ENCODE measurements around the gene SLC4A5. TPM values are rescaled to one million over a fixed set of nuclear protein-coding genes. Genes with fewer than 3 reads are reported as not detected.

The SLC4A5 gene
- total RNA-seq, 1 experiment from 2014 or later, result not detected

GRCh38 chr2:74239346-74239745 lies 103.9 kb downstream of the SLC4A5 start:
- Histone ChIP-seq H3K4me2 (no peak overlapping the region), H2AFZ (no peak overlapping the region), H3F3A (ENCODE audit: insufficient read depth, low read depth) (no peaks in the 10 kb centered on the region; the same call in none of the 2 replicates), H3K27me3 (ENCODE audit: insufficient read depth, low read depth) (no peaks in the 10 kb centered on the region), H3K79me2 (ENCODE audit: low read depth) (no peaks in the 10 kb centered on the region), H3K4me1 (replicated peaks; ENCODE audit: insufficient read depth) (peaks cover 7% of the 10 kb centered on the region; the same call in 1 of the 2 replicates), H3K9me3 (ENCODE audit: insufficient read depth, low read depth) (0 out of 2 replicates have a peak, but pooled peaks cover 7% of the 10 kb centered on the region), H4K20me1 (ENCODE audit: insufficient read depth) (no peaks in the 10 kb centered on the region), H3K27ac (no peak overlapping the region), H3K9me2 (ENCODE audit: insufficient read depth) (no peaks in the 10 kb centered on the region), H3K4me3 (no peak overlapping the region), H3K36me3 (ENCODE audit: low read depth) (no peaks in the 10 kb centered on the region)
- CTCF ChIA-PET, result no interaction called here
- intact Hi-C loops (cut with micrococcal nuclease; ENCODE audit: unreplicated experiment), result no loop called here
- POLR2A ChIA-PET (ENCODE audit: unreplicated experiment), result interaction anchor here (0.6 kb wide), 1 partner anchor 34 kb away, joined by 5 read pairs; no protein-coding TSS in a partner anchor
- DNase-seq, result no peak
- BruUV-seq (replicated peaks), result no TSS peak
- TF ChIP-seq CTCF (conservative IDR thresholded peaks at IDR 0.05), result no peak
- TF ChIP-seq EZH2 (IDR thresholded peaks at IDR 0.05; ENCODE audit: low read depth), result no peak

GRCh38 chr2:74238879-74239278 lies 104.3 kb downstream of the SLC4A5 start:
- DNase-seq, result no peak
- BruUV-seq (replicated peaks), result no TSS peak
- ChIA-PET POLR2A (ENCODE audit: unreplicated experiment) (interaction anchor here (0.6 kb wide), 1 partner anchor 33 kb away, joined by 5 read pairs; no protein-coding TSS in a partner anchor), CTCF (no interaction called here)
- TF ChIP-seq EZH2 (IDR thresholded peaks at IDR 0.05; ENCODE audit: low read depth) (no peak), CTCF (conservative IDR thresholded peaks at IDR 0.05) (no peak)
- Histone ChIP-seq H2AFZ (no peak overlapping the region), H3K4me2 (no peak overlapping the region), H3F3A (ENCODE audit: insufficient read depth, low read depth) (no peaks in the 10 kb centered on the region; the same call in none of the 2 replicates), H3K9me3 (ENCODE audit: insufficient read depth, low read depth) (0 out of 2 replicates have a peak, but pooled peaks cover 7% of the 10 kb centered on the region), H4K20me1 (ENCODE audit: insufficient read depth) (no peaks in the 10 kb centered on the region), H3K79me2 (ENCODE audit: low read depth) (no peaks in the 10 kb centered on the region), H3K36me3 (ENCODE audit: low read depth) (no peaks in the 10 kb centered on the region), H3K9me2 (ENCODE audit: insufficient read depth) (no peaks in the 10 kb centered on the region), H3K4me1 (replicated peaks; ENCODE audit: insufficient read depth) (peaks cover 7% of the 10 kb centered on the region; the same call in 1 of the 2 replicates), H3K27ac (no peak overlapping the region), H3K4me3 (no peak overlapping the region), H3K27me3 (ENCODE audit: insufficient read depth, low read depth) (no peaks in the 10 kb centered on the region)
- intact Hi-C loops (cut with micrococcal nuclease; ENCODE audit: unreplicated experiment), result no loop called here

- Histone ChIP-seq H3K27me3 (ENCODE audit: insufficient read depth, low read depth) (no peaks in the 10 kb centered on the region), H3F3A (ENCODE audit: insufficient read depth, low read depth) (no peaks in the 10 kb centered on the region; the same call in none of the 2 replicates), H3K4me2 (no peak overlapping the region), H2AFZ (no peak overlapping the region), H3K4me1 (replicated peaks; ENCODE audit: insufficient read depth) (peaks cover 7% of the 10 kb centered on the region; the same call in 1 of the 2 replicates), H3K4me3 (no peak overlapping the region), H3K27ac (no peak overlapping the region), H3K36me3 (ENCODE audit: low read depth) (no peaks in the 10 kb centered on the region), H3K9me3 (ENCODE audit: insufficient read depth, low read depth) (0 out of 2 replicates have a peak, but pooled peaks cover 7% of the 10 kb centered on the region), H4K20me1 (ENCODE audit: insufficient read depth) (no peaks in the 10 kb centered on the region), H3K79me2 (ENCODE audit: low read depth) (no peaks in the 10 kb centered on the region), H3K9me2 (ENCODE audit: insufficient read depth) (no peaks in the 10 kb centered on the region)
- TF ChIP-seq CTCF (conservative IDR thresholded peaks at IDR 0.05) (no peak), EZH2 (IDR thresholded peaks at IDR 0.05; ENCODE audit: low read depth) (no peak)
- POLR2A ChIA-PET (ENCODE audit: unreplicated experiment), result no interaction called here
- intact Hi-C loops (cut with micrococcal nuclease; ENCODE audit: unreplicated experiment), result no loop called here
- DNase-seq, result no peak
- CTCF ChIA-PET, result no interaction called here
- BruUV-seq (replicated peaks), result no TSS peak
Observed at GRCh38 chr2:74235041-74235440, 108.2 kb downstream of the SLC4A5 start.
